Measurements from ENCODE around the gene STX17.

DNA sequence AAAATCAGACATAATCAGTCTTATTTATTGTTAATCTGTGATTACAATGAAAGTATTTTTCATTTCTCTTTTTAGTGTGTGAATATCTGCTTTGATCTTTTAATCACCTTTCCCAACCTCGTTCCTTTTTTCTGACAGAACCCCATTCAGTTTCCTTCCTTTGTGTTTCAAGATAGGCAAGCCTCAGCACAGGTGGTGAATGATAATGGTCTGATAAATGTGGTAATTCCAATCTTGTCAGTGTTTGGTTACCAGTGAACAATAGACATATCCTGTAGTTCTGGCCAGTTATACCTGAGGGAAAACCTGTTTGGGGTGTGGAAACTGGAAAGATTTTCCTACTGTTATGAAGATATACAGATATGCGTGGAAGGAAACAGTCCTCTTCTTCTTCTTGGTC lies 13.5 kb downstream of the STX17 start:
- TF ChIP-seq, protein P1, sequence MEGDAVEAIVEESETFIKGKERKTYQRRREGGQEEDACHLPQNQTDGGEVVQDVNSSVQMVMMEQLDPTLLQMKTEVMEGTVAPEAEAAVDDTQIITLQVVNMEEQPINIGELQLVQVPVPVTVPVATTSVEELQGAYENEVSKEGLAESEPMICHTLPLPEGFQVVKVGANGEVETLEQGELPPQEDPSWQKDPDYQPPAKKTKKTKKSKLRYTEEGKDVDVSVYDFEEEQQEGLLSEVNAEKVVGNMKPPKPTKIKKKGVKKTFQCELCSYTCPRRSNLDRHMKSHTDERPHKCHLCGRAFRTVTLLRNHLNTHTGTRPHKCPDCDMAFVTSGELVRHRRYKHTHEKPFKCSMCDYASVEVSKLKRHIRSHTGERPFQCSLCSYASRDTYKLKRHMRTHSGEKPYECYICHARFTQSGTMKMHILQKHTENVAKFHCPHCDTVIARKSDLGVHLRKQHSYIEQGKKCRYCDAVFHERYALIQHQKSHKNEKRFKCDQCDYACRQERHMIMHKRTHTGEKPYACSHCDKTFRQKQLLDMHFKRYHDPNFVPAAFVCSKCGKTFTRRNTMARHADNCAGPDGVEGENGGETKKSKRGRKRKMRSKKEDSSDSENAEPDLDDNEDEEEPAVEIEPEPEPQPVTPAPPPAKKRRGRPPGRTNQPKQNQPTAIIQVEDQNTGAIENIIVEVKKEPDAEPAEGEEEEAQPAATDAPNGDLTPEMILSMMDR (tag by site-specific recombination; IDR thresholded peaks at IDR 0.05): no peak
- TF ChIP-seq ZBTB1 (tag by site-specific recombination; IDR thresholded peaks at IDR 0.05) (no peak), ZNF529 (tag by site-specific recombination; IDR thresholded peaks at IDR 0.05; ENCODE audit: insufficient replicate concordance) (no peak), ZBTB21 (tag by site-specific recombination; IDR thresholded peaks at IDR 0.05) (no peak), ZNF624 (tag by site-specific recombination; IDR thresholded peaks at IDR 0.05) (no peak), ZNF138 (tag by site-specific recombination; IDR thresholded peaks at IDR 0.05; ENCODE audit: borderline replicate concordance) (no peak), YY1 (tag by site-specific recombination; IDR thresholded peaks at IDR 0.05) (no peak), KLF16 (tag by site-specific recombination; IDR thresholded peaks at IDR 0.05) (no peak), ZNF621 (tag by site-specific recombination; IDR thresholded peaks at IDR 0.05) (no peak), ZFP37 (tag by site-specific recombination; IDR thresholded peaks at IDR 0.05) (no peak), ZNF184 (tag by site-specific recombination; IDR thresholded peaks at IDR 0.05) (no peak)
- TF ChIP-seq, protein P2, sequence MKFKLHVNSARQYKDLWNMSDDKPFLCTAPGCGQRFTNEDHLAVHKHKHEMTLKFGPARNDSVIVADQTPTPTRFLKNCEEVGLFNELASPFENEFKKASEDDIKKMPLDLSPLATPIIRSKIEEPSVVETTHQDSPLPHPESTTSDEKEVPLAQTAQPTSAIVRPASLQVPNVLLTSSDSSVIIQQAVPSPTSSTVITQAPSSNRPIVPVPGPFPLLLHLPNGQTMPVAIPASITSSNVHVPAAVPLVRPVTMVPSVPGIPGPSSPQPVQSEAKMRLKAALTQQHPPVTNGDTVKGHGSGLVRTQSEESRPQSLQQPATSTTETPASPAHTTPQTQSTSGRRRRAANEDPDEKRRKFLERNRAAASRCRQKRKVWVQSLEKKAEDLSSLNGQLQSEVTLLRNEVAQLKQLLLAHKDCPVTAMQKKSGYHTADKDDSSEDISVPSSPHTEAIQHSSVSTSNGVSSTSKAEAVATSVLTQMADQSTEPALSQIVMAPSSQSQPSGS (tag by site-specific recombination; IDR thresholded peaks at IDR 0.05; ENCODE audit: low read depth): no peak
- TF ChIP-seq, protein P3, sequence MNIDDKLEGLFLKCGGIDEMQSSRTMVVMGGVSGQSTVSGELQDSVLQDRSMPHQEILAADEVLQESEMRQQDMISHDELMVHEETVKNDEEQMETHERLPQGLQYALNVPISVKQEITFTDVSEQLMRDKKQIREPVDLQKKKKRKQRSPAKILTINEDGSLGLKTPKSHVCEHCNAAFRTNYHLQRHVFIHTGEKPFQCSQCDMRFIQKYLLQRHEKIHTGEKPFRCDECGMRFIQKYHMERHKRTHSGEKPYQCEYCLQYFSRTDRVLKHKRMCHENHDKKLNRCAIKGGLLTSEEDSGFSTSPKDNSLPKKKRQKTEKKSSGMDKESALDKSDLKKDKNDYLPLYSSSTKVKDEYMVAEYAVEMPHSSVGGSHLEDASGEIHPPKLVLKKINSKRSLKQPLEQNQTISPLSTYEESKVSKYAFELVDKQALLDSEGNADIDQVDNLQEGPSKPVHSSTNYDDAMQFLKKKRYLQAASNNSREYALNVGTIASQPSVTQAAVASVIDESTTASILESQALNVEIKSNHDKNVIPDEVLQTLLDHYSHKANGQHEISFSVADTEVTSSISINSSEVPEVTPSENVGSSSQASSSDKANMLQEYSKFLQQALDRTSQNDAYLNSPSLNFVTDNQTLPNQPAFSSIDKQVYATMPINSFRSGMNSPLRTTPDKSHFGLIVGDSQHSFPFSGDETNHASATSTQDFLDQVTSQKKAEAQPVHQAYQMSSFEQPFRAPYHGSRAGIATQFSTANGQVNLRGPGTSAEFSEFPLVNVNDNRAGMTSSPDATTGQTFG (tag by site-specific recombination; IDR thresholded peaks at IDR 0.05; ENCODE audit: borderline replicate concordance): no peak
- TF ChIP-seq, protein P4, sequence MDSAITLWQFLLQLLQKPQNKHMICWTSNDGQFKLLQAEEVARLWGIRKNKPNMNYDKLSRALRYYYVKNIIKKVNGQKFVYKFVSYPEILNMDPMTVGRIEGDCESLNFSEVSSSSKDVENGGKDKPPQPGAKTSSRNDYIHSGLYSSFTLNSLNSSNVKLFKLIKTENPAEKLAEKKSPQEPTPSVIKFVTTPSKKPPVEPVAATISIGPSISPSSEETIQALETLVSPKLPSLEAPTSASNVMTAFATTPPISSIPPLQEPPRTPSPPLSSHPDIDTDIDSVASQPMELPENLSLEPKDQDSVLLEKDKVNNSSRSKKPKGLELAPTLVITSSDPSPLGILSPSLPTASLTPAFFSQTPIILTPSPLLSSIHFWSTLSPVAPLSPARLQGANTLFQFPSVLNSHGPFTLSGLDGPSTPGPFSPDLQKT (IDR thresholded peaks at IDR 0.05; ENCODE audit: borderline replicate concordance, low read depth, low read length): no peak
